ENCODE data around the gene TCERG1L.

GRCh38 chr10:131102147-131102546 lies 209.4 kb downstream of the TCERG1L start:
- TF ChIP-seq GATA2 (IDR thresholded peaks at IDR 0.05; ENCODE audit: low read depth, low read length) (no peak), GATA3 (IDR thresholded peaks at IDR 0.05; ENCODE audit: low read depth, low read length) (no peak)
